Body of pancreas (tissue), 4 donors: Measurements from ENCODE around the gene EPHX1. TPM values are rescaled to one million over a fixed set of nuclear protein-coding genes. Genes with fewer than 3 reads are reported as not detected.
A peak's percentile ranks its signal among the peaks of the same experiment; 100 is the strongest.

Experiments
- ATAC-seq: fragments of 150-250 bp; one replicate; pipeline ENCODE4 v1.9.1; 2016
- DNase-seq, 4 donors: peaks; one replicate each; pipeline ENCODE4 v3.0.0-alpha.2; 2019
- H3K27ac ChIP-seq, 4 donors: fragments of 200-600 bp; sonication (generic); 1 replicate in 3 of 4; 2 replicates in 1 of 4; pipeline versions ENCODE4 v1.5.1 to v1.6.1; 2016 to 2019; ENCODE audit warnings: mild to moderate bottlenecking in 1 of 4, mixed read lengths in 1 of 4, moderate library complexity in 1 of 4
- H3K27me3 ChIP-seq, 2 donors: fragments of 200-600 bp; sonication (generic); one replicate each; pipeline ENCODE4 v1.6.0; 2016; ENCODE audit warnings: mild to moderate bottlenecking in 1 of 2
- H3K36me3 ChIP-seq, 2 donors: fragments of 200-600 bp; sonication (generic); replicated peaks in 1 of 2; 2 replicates each; pipeline ENCODE4 v1.5.1; 2016; ENCODE audit warnings: low read depth in 2 of 2; ENCODE audit not compliant: insufficient read depth in 1 of 2
- H3K4me1 ChIP-seq: fragments of 200-600 bp; sonication (generic); one replicate; pipeline ENCODE4 v1.6.0; 2016
- H3K4me3 ChIP-seq, 2 donors: fragments of 200-600 bp; sonication (generic); 1 replicate in 1 of 2; 2 replicates in 1 of 2; pipeline ENCODE4 v1.5.1; 2016 to 2019
- H3K9me3 ChIP-seq, 3 donors: fragments of 200-600 bp; sonication (generic); 1 replicate in 2 of 3; 2 replicates in 1 of 3; pipeline ENCODE4 v1.5.1; 2016
- CTCF ChIP-seq, 7 experiments: fragments of 450-650 bp in 4 of 7; fragments of 200-600 bp in 3 of 7; sonication (generic) in 3 of 7; IDR thresholded peaks; one replicate each; pipeline ENCODE4 v1.5.1; 2016 to 2019; ENCODE audit warnings: antibody characterized with exemption in 7 of 7
- POLR2A ChIP-seq, 3 donors: fragments of 450-650 bp; IDR thresholded peaks; one replicate each; pipeline ENCODE4 v1.6.1; 2016; ENCODE audit warnings: antibody characterized with exemption in 3 of 3, mild to moderate bottlenecking in 2 of 3
- WGBS, 2 donors: methylation state at CpG; one replicate each; pipeline ENCODE4 v1.1.5; 2017; 5-methylcytosine and 5-hydroxymethylcytosine counted together
- intact Hi-C: fragments of 100-400 bp; cut with DNase I; formaldehyde crosslinking; loops from one replicate; pipeline ENCODE4 v1.15.1; 2023
- total RNA-seq, 2 donors: library from RNA; depleted of rRNA; stranded (reverse); fragments of >200 nt; gene quantifications; one replicate each; pipeline ENCODE4 v1.1.0, GENCODE V29; 2016

The EPHX1 gene
- total RNA-seq, 2 donors from 2014 or later = 109 to 136 TPM

GRCh38 chr1:225878282-225878681 lies 68.4 kb downstream of the EPHX1 start:
- H3K36me3 ChIP-seq = peaks cover 7 to 11% of the 10 kb centered on the region in 2 donors
- peaks cover 82% of the 10 kb centered on the region for H3K4me1 ChIP-seq
- 47 to 55% methylated on average over 4 of the region's 4 CpGs for WGBS, 2 donors
- H3K27me3 ChIP-seq = no peaks in the 10 kb centered on the region
- peak overlapping the region; percentile 95 to 98 (median 96) for H3K27ac ChIP-seq
- no peak for TF ChIP-seq CTCF (IDR thresholded peaks at IDR 0.05)
- TF ChIP-seq POLR2A (IDR thresholded peaks at IDR 0.05) = no peak
- ATAC-seq = no peak
- no peak overlapping the region for H3K4me3 ChIP-seq
- intact Hi-C loops = no loop called here
- H3K9me3 ChIP-seq = no peaks in the 10 kb centered on the region
- DNase-seq = no peak

- ATAC-seq = peak; percentile 18
- peak overlapping the region; percentile 95 to 98 (median 96) for H3K27ac ChIP-seq
- H3K4me1 ChIP-seq = peaks cover 76% of the 10 kb centered on the region
- no peak overlapping the region for H3K4me3 ChIP-seq
- 25 to 32% methylated on average over 8 of the region's 8 CpGs for WGBS, 2 donors
- TF ChIP-seq CTCF (IDR thresholded peaks at IDR 0.05) (no peak), POLR2A (IDR thresholded peaks at IDR 0.05) (peak in 2 of 3 donors; percentile 61 to 71)
- intact Hi-C loops = no loop called here
- H3K27me3 ChIP-seq = no peaks in the 10 kb centered on the region
- H3K9me3 ChIP-seq = no peaks in the 10 kb centered on the region
- peak; percentile 57 to 78 (median 70) for DNase-seq
- no peaks in the 10 kb centered on the region for H3K36me3 ChIP-seq
These were observed 69.7 kb downstream of the EPHX1 start for GRCh38 chr1:225879521-225880221.

GRCh38 chr1:225880222-225880588 lies 70.3 kb downstream of the EPHX1 start:
- Histone ChIP-seq H3K27ac (peak overlapping the region; percentile 95 to 98 (median 96)), H3K4me3 (no peak overlapping the region), H3K27me3 (no peaks in the 10 kb centered on the region), H3K9me3 (no peaks in the 10 kb centered on the region), H3K4me1 (peaks cover 71% of the 10 kb centered on the region), H3K36me3 (no peaks in the 10 kb centered on the region)
- no peak for ATAC-seq
- intact Hi-C loops = no loop called here
- TF ChIP-seq CTCF (IDR thresholded peaks at IDR 0.05) = no peak
- peak in 2 of 3 donors; percentile 6 to 35 for TF ChIP-seq POLR2A (IDR thresholded peaks at IDR 0.05)
- peak in 3 of 4 donors; percentile 45 to 61 (median 53) for DNase-seq
- WGBS, 2 donors = 5 to 21% methylated on average over 2 of the region's 2 CpGs

- Histone ChIP-seq H3K4me1 (peaks cover 67% of the 10 kb centered on the region), H3K4me3 (no peak overlapping the region), H3K27ac (peak overlapping the region; percentile 95 to 98 (median 96)), H3K27me3 (no peaks in the 10 kb centered on the region), H3K9me3 (no peaks in the 10 kb centered on the region), H3K36me3 (no peaks in the 10 kb centered on the region)
- intact Hi-C loops = no loop called here
- TF ChIP-seq POLR2A (IDR thresholded peaks at IDR 0.05) (no peak), CTCF (IDR thresholded peaks at IDR 0.05) (peak in 1 of 7 experiments; percentile 4)
- WGBS, 2 donors = 13 to 16% methylated on average over 5 of the region's 5 CpGs
- ATAC-seq (no peak), DNase-seq (peak; percentile 35 to 69 (median 62))
These were observed 70.7 kb downstream of the EPHX1 start for GRCh38 chr1:225880636-225881035.
